ENCODE measurements around the gene MYO3B. TPM values are rescaled to one million over a fixed set of nuclear protein-coding genes. Genes with fewer than 3 reads are reported as not detected.

The MYO3B gene
- total RNA-seq, 1 experiment from 2014 or later, result 0.63 TPM

DNA sequence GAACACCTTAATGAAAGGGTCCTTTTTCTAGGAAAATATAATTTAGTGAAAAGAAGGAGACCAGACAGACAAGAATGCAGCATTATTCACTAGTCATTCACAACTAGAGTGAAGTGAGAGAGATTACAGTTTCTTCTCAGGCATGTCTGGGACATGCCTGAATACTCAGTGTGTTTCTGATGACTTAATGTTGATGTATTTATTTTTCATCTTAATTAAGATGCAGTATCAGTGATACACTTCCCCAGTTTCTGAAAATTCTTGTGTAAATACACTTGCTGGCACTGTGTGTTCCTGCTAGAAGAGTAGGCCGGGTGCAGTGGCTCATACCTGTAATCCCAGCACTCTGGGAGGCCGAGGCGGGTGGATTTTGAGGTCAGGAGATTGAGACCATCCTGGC is 143.6 kb downstream of the MYO3B start:
- Histone ChIP-seq H3K27ac (ENCODE audit: insufficient read length, low read depth, low read length) (no peak overlapping the region), H2AK5ac (ENCODE audit: insufficient read length, low read length) (no peak overlapping the region), H4K8ac (replicated peaks; ENCODE audit: insufficient read length, low read depth, low read length) (no peak overlapping the region), H2BK5ac (ENCODE audit: insufficient read length, low read length) (no peak overlapping the region), H3K9me3 (ENCODE audit: control insufficient read depth, low read depth, low read length) (no peaks in the 10 kb centered on the region), H3K14ac (ENCODE audit: insufficient read depth, low read length) (no peak overlapping the region), H4K20me1 (ENCODE audit: control insufficient read depth, insufficient read depth, insufficient read length) (no peaks in the 10 kb centered on the region), H2BK15ac (ENCODE audit: low read depth, low read length) (no peak overlapping the region), H2AFZ (ENCODE audit: low read length) (no peak overlapping the region), H3K79me2 (ENCODE audit: insufficient read depth, low read length) (no peaks in the 10 kb centered on the region), H3K4me1 (ENCODE audit: insufficient read depth, low read length) (no peaks in the 10 kb centered on the region), H3K27me3 (ENCODE audit: insufficient read depth, low read length) (no peaks in the 10 kb centered on the region), H3K23ac (ENCODE audit: insufficient read length, low read depth, low read length) (no peak overlapping the region), H3K4ac (ENCODE audit: low read depth, low read length) (no peak overlapping the region), H3K79me1 (ENCODE audit: insufficient read depth, low read depth, low read length, poor library complexity, severe bottlenecking) (no peaks in the 10 kb centered on the region), H2BK20ac (ENCODE audit: low read depth, low read length, poor library complexity, severe bottlenecking) (no peak overlapping the region), H3K4me2 (ENCODE audit: insufficient read depth, insufficient read length, low read length) (no peak overlapping the region), H3K9ac (ENCODE audit: extremely low read depth, insufficient read length, low read length) (no peak overlapping the region), H4K5ac (ENCODE audit: insufficient read length, low read depth, low read length) (no peak overlapping the region), H3T11ph (ENCODE audit: low read length) (no peak overlapping the region), H4K91ac (ENCODE audit: insufficient read length, low read depth, low read length) (no peak overlapping the region), H3K23me2 (ENCODE audit: insufficient read length, low read depth, low read length, poor library complexity, severe bottlenecking) (no peaks in the 10 kb centered on the region), H3K56ac (ENCODE audit: insufficient read length, low read depth, low read length) (no peak overlapping the region), H2BK12ac (ENCODE audit: insufficient read length, low read depth, low read length) (no peak overlapping the region), H2BK120ac (ENCODE audit: low read depth, low read length, poor library complexity, severe bottlenecking) (no peak overlapping the region), H3K18ac (ENCODE audit: insufficient read length, low read depth, low read length) (no peak overlapping the region)
- Mint-ChIP-seq H3K4me1 (peaks cover 16% of the 10 kb centered on the region in 2 experiments), H3K36me3 (ENCODE audit: insufficient read depth in 1 of 3, low read depth in 3 of 3) (peaks cover 8 to 33% (median 16%) of the 10 kb centered on the region in 3 experiments), H3K4me3 (no peak overlapping the region), H3K9me3 (peaks cover 23 to 28% of the 10 kb centered on the region in 2 experiments), H3K27me3 (ENCODE audit: low read depth) (peaks cover 5% of the 10 kb centered on the region), H3K27ac (no peak overlapping the region)
- no peak for DNase-seq
- no CpG with 5 or more reads among the region's 3 CpGs for WGBS (ENCODE audit: extremely low coverage, insufficient read length, low lambda C conversion rate)
- TF ChIP-seq CTCF (conservative IDR thresholded peaks at IDR 0.05), result no peak

Data from H9 (cell line).